ENCODE data around the gene TCTN2. TPM values are rescaled to one million over a fixed set of nuclear protein-coding genes. Genes with fewer than 3 reads are reported as not detected.

Gene TCTN2
- total and polyA plus RNA-seq, 2 donors (not counting 1 experiment from before 2014, with no cell fraction given) = 7.9 to 14.8 TPM

- H3K9me3 ChIP-seq (ENCODE audit: control insufficient read depth, insufficient read depth, low read depth, low read length) = no peaks in the 10 kb centered on the region
- no peak overlapping the region for H3K9ac ChIP-seq (ENCODE audit: insufficient read depth, low read length)
- TF ChIP-seq EZH2 (IDR thresholded peaks at IDR 0.05; ENCODE audit: low read length, missing control alignments) (no peak), CTCF (conservative IDR thresholded peaks at IDR 0.05 in 1 of 2, IDR thresholded peaks at IDR 0.05 in 1 of 2; ENCODE audit: low read depth in 1 of 2, low read length in 2 of 2) (no peak)
- H3K4me1 ChIP-seq (ENCODE audit: control insufficient read depth, extremely low read depth, insufficient read depth, low read length) = no peaks in the 10 kb centered on the region
- H3K27ac ChIP-seq (ENCODE audit: insufficient read depth, low read length) = no peak overlapping the region
- no peak overlapping the region for H2AFZ ChIP-seq (ENCODE audit: low read length)
- H3K4me2 ChIP-seq (ENCODE audit: extremely low read depth, insufficient read depth, low read length) = no peak overlapping the region
- no peaks in the 10 kb centered on the region for H4K20me1 ChIP-seq (ENCODE audit: control insufficient read depth, extremely low read depth, insufficient read depth, low read length)
- H3K4me3 ChIP-seq (replicated peaks in 1 of 4; ENCODE audit: control extremely low read depth in 1 of 4, insufficient read depth in 1 of 4, low read depth in 3 of 4, low read length in 4 of 4) = no peak overlapping the region
- H3K36me3 ChIP-seq (ENCODE audit: control insufficient read depth, insufficient read depth, low read length) = peaks cover 2% of the 10 kb centered on the region
- H3K27me3 ChIP-seq (ENCODE audit: control insufficient read depth, insufficient read depth, low read length) = no peaks in the 10 kb centered on the region
- no peak for DNase-seq (ENCODE audit: low read depth in 2 of 2)
- no peaks in the 10 kb centered on the region for H3K79me2 ChIP-seq (ENCODE audit: control insufficient read depth, insufficient read depth, low read length)
These were observed 25.7 kb downstream of the TCTN2 start for GRCh38 chr12:123696646-123697045.

GRCh38 chr12:123705935-123706334 is 35.0 kb downstream of the TCTN2 start:
- Histone ChIP-seq H2AFZ (ENCODE audit: low read length) (no peak overlapping the region), H3K9ac (ENCODE audit: insufficient read depth, low read length) (no peak overlapping the region), H3K36me3 (ENCODE audit: control insufficient read depth, insufficient read depth, low read length) (no peaks in the 10 kb centered on the region), H3K4me2 (ENCODE audit: extremely low read depth, insufficient read depth, low read length) (no peak overlapping the region), H3K79me2 (ENCODE audit: control insufficient read depth, insufficient read depth, low read length) (no peaks in the 10 kb centered on the region), H3K27ac (ENCODE audit: insufficient read depth, low read length) (no peak overlapping the region), H3K4me3 (replicated peaks in 1 of 4; ENCODE audit: control extremely low read depth in 1 of 4, insufficient read depth in 1 of 4, low read depth in 3 of 4, low read length in 4 of 4) (no peak overlapping the region), H4K20me1 (ENCODE audit: control insufficient read depth, extremely low read depth, insufficient read depth, low read length) (no peaks in the 10 kb centered on the region), H3K9me3 (ENCODE audit: control insufficient read depth, insufficient read depth, low read depth, low read length) (no peaks in the 10 kb centered on the region), H3K27me3 (ENCODE audit: control insufficient read depth, insufficient read depth, low read length) (no peaks in the 10 kb centered on the region), H3K4me1 (ENCODE audit: control insufficient read depth, extremely low read depth, insufficient read depth, low read length) (no peaks in the 10 kb centered on the region)
- DNase-seq (ENCODE audit: low read depth in 2 of 2) = peak in 1 of 2 donors; percentile 8
- TF ChIP-seq EZH2 (IDR thresholded peaks at IDR 0.05; ENCODE audit: low read length, missing control alignments) (no peak), CTCF (conservative IDR thresholded peaks at IDR 0.05 in 1 of 2, IDR thresholded peaks at IDR 0.05 in 1 of 2; ENCODE audit: low read depth in 1 of 2, low read length in 2 of 2) (no peak)

- TF ChIP-seq EZH2 (IDR thresholded peaks at IDR 0.05; ENCODE audit: low read length, missing control alignments) = no peak
- no peak for TF ChIP-seq CTCF (conservative IDR thresholded peaks at IDR 0.05 in 1 of 2, IDR thresholded peaks at IDR 0.05 in 1 of 2; ENCODE audit: low read depth in 1 of 2, low read length in 2 of 2)
- Histone ChIP-seq H2AFZ (ENCODE audit: low read length) (no peak overlapping the region), H3K4me3 (replicated peaks in 1 of 4; ENCODE audit: control extremely low read depth in 1 of 4, insufficient read depth in 1 of 4, low read depth in 3 of 4, low read length in 4 of 4) (no peak overlapping the region), H3K4me2 (ENCODE audit: extremely low read depth, insufficient read depth, low read length) (no peak overlapping the region), H3K4me1 (ENCODE audit: control insufficient read depth, extremely low read depth, insufficient read depth, low read length) (no peaks in the 10 kb centered on the region), H3K9ac (ENCODE audit: insufficient read depth, low read length) (no peak overlapping the region), H3K9me3 (ENCODE audit: control insufficient read depth, insufficient read depth, low read depth, low read length) (no peaks in the 10 kb centered on the region), H3K36me3 (ENCODE audit: control insufficient read depth, insufficient read depth, low read length) (no peaks in the 10 kb centered on the region), H3K79me2 (ENCODE audit: control insufficient read depth, insufficient read depth, low read length) (peaks cover 2% of the 10 kb centered on the region), H4K20me1 (ENCODE audit: control insufficient read depth, extremely low read depth, insufficient read depth, low read length) (no peaks in the 10 kb centered on the region), H3K27me3 (ENCODE audit: control insufficient read depth, insufficient read depth, low read length) (no peaks in the 10 kb centered on the region), H3K27ac (ENCODE audit: insufficient read depth, low read length) (no peak overlapping the region)
- DNase-seq (ENCODE audit: low read depth in 2 of 2) = no peak
These were observed 36.6 kb downstream of the TCTN2 start for GRCh38 chr12:123707466-123707865.

Data from fibroblast of lung (primary cell).